ENCODE results near the gene UQCC2.

UQCC2 gene

GRCh38 chr6:33689879-33690278 is 21.6 kb downstream of the UQCC2 start:
- ChIA-PET CTCF (interaction anchor here (0.6 to 0.7 kb wide), 2 partner anchors 21 to 540 kb away, joined by 3 to 4 read pairs; partner anchors contain the start of gene UQCC2), POLR2A (interaction anchor here (1.1 kb wide), 1 partner anchor 21 kb away, joined by 6 read pairs; the partner anchor contains the start of gene UQCC2)
- DNase-seq (ENCODE audit: extremely low spot score) = no peak
- TF ChIP-seq FOXM1 (IDR thresholded peaks at IDR 0.05; ENCODE audit: borderline replicate concordance) (no peak), LEF1 (IDR thresholded peaks at IDR 0.05; ENCODE audit: borderline replicate concordance) (no peak)

- ChIA-PET POLR2A (interaction anchor here (0.6 kb wide), 1 partner anchor 15 kb away, joined by 3 read pairs; no protein-coding TSS in a partner anchor), CTCF (no interaction called here)
- no peak for DNase-seq (ENCODE audit: extremely low spot score)
- TF ChIP-seq FOXA1 (IDR thresholded peaks at IDR 0.05) (no peak), LEF1 (IDR thresholded peaks at IDR 0.05; ENCODE audit: borderline replicate concordance) (no peak), CTBP1 (IDR thresholded peaks at IDR 0.05; ENCODE audit: borderline replicate concordance) (no peak), ZNF384 (IDR thresholded peaks at IDR 0.05) (no peak), NFRKB (IDR thresholded peaks at IDR 0.05) (no peak), HDGF (IDR thresholded peaks at IDR 0.05; ENCODE audit: borderline replicate concordance) (no peak), FOXK2 (IDR thresholded peaks at IDR 0.05) (no peak), BHLHE40 (IDR thresholded peaks at IDR 0.05; ENCODE audit: borderline replicate concordance) (no peak), SP1 (IDR thresholded peaks at IDR 0.05) (no peak)
These were observed 22.4 kb downstream of the UQCC2 start for GRCh38 chr6:33689148-33689494.

- no peak for DNase-seq (ENCODE audit: extremely low spot score)
- CTCF ChIA-PET = no interaction called here
- POLR2A ChIA-PET = interaction anchor here (0.6 kb wide), 1 partner anchor 15 kb away, joined by 3 read pairs; no protein-coding TSS in a partner anchor
- TF ChIP-seq CTBP1 (IDR thresholded peaks at IDR 0.05; ENCODE audit: borderline replicate concordance) (no peak), ARNT (IDR thresholded peaks at IDR 0.05) (no peak), NFRKB (IDR thresholded peaks at IDR 0.05) (no peak), LEF1 (IDR thresholded peaks at IDR 0.05; ENCODE audit: borderline replicate concordance) (no peak), SP1 (IDR thresholded peaks at IDR 0.05) (no peak), HDGF (IDR thresholded peaks at IDR 0.05; ENCODE audit: borderline replicate concordance) (no peak), TARDBP (IDR thresholded peaks at IDR 0.05) (no peak), FOXM1 (IDR thresholded peaks at IDR 0.05; ENCODE audit: borderline replicate concordance) (no peak), ELF4 (IDR thresholded peaks at IDR 0.05) (no peak)
These were observed 22.9 kb downstream of the UQCC2 start for GRCh38 chr6:33688451-33689147.

- TF ChIP-seq LEF1 (IDR thresholded peaks at IDR 0.05; ENCODE audit: borderline replicate concordance) (no peak), FOXA1 (IDR thresholded peaks at IDR 0.05) (no peak), BHLHE40 (IDR thresholded peaks at IDR 0.05; ENCODE audit: borderline replicate concordance) (no peak), FOXM1 (IDR thresholded peaks at IDR 0.05; ENCODE audit: borderline replicate concordance) (no peak), ELF4 (IDR thresholded peaks at IDR 0.05) (no peak), CTBP1 (IDR thresholded peaks at IDR 0.05; ENCODE audit: borderline replicate concordance) (no peak), HDGF (IDR thresholded peaks at IDR 0.05; ENCODE audit: borderline replicate concordance) (no peak), PKNOX1 (IDR thresholded peaks at IDR 0.05) (no peak), NFRKB (IDR thresholded peaks at IDR 0.05) (no peak), L3MBTL2 (conservative IDR thresholded peaks at IDR 0.05) (no peak), FOXK2 (IDR thresholded peaks at IDR 0.05) (no peak), TARDBP (IDR thresholded peaks at IDR 0.05) (no peak), ARNT (IDR thresholded peaks at IDR 0.05) (no peak), SP1 (IDR thresholded peaks at IDR 0.05) (no peak), ZNF384 (IDR thresholded peaks at IDR 0.05) (no peak)
- CTCF ChIA-PET = no interaction called here
- DNase-seq (ENCODE audit: extremely low spot score) = no peak
- POLR2A ChIA-PET = no interaction called here
These were observed 23.5 kb downstream of the UQCC2 start for GRCh38 chr6:33688006-33688405.

GRCh38 chr6:33686981-33687975 is 24.2 kb downstream of the UQCC2 start:
- ChIA-PET CTCF (no interaction called here), POLR2A (no interaction called here)
- TF ChIP-seq FOXA1 (IDR thresholded peaks at IDR 0.05) = no peak
- no peak for TF ChIP-seq TARDBP (IDR thresholded peaks at IDR 0.05)
- no peak for TF ChIP-seq SUZ12 (IDR thresholded peaks at IDR 0.05)
- DNase-seq (ENCODE audit: extremely low spot score) = no peak

GRCh38 chr6:33686225-33686924 is 25.1 kb downstream of the UQCC2 start:
- CTCF ChIA-PET = interaction anchor here (0.5 kb wide), 1 partner anchor 16 kb away, joined by 4 read pairs; no protein-coding TSS in a partner anchor
- no peak for DNase-seq (ENCODE audit: extremely low spot score)
- POLR2A ChIA-PET = no interaction called here
- no peak for TF ChIP-seq PKNOX1 (IDR thresholded peaks at IDR 0.05)
- TF ChIP-seq ZNF384 (IDR thresholded peaks at IDR 0.05) = no peak
- no peak for TF ChIP-seq ARNT (IDR thresholded peaks at IDR 0.05)
- TF ChIP-seq L3MBTL2 (conservative IDR thresholded peaks at IDR 0.05) = no peak
- TF ChIP-seq FOXK2 (IDR thresholded peaks at IDR 0.05) = no peak
- no peak for TF ChIP-seq LEF1 (IDR thresholded peaks at IDR 0.05; ENCODE audit: borderline replicate concordance)
- no peak for TF ChIP-seq NFRKB (IDR thresholded peaks at IDR 0.05)
- no peak for TF ChIP-seq FOXA1 (IDR thresholded peaks at IDR 0.05)
- TF ChIP-seq SP1 (IDR thresholded peaks at IDR 0.05) = no peak
- TF ChIP-seq SUZ12 (IDR thresholded peaks at IDR 0.05) = no peak
- TF ChIP-seq HDGF (IDR thresholded peaks at IDR 0.05; ENCODE audit: borderline replicate concordance) = no peak
- TF ChIP-seq ELF4 (IDR thresholded peaks at IDR 0.05) = no peak
- no peak for TF ChIP-seq TARDBP (IDR thresholded peaks at IDR 0.05)
- TF ChIP-seq BHLHE40 (IDR thresholded peaks at IDR 0.05; ENCODE audit: borderline replicate concordance) = no peak
